AG09309 (cell line): ENCODE results near the gene NEDD9.

Experiments
- DNase-seq: peaks from one replicate; pipeline ENCODE4 v3.0.0-alpha.2; 2010; ENCODE audit warnings: low read depth
- H3K4me3 ChIP-seq: 2 replicates; pipeline ENCODE4 v1.5.1; 2011; ENCODE audit warnings: mild to moderate bottlenecking, low read depth, low read length, moderate library complexity; ENCODE audit not compliant: control insufficient read depth
- CTCF ChIP-seq: IDR thresholded peaks from 2 replicates; pipeline ENCODE4 v1.5.1; 2011; ENCODE audit warnings: mild to moderate bottlenecking, low read depth, low read length, inconsistent platforms; ENCODE audit not compliant: insufficient read depth, control insufficient read depth; ENCODE audit errors: missing control alignments

Gene NEDD9

GRCh38 chr6:11224252-11224965 lies 8.1 kb downstream of the NEDD9 start:
- H3K4me3 ChIP-seq = no peak overlapping the region
- DNase-seq = no peak
- no peak for TF ChIP-seq CTCF

- H3K4me3 ChIP-seq = no peak overlapping the region
- no peak for DNase-seq
- no peak for TF ChIP-seq CTCF
These were observed 9.1 kb downstream of the NEDD9 start for GRCh38 chr6:11223286-11223864.

- H3K4me3 ChIP-seq = no peak overlapping the region
- no peak for DNase-seq
- TF ChIP-seq CTCF = no peak
These were observed 9.8 kb downstream of the NEDD9 start for GRCh38 chr6:11222385-11223277.

GRCh38 chr6:11221623-11222384 lies 10.7 kb downstream of the NEDD9 start:
- no peak overlapping the region for H3K4me3 ChIP-seq
- DNase-seq = no peak
- TF ChIP-seq CTCF = no peak

GRCh38 chr6:11219400-11219834 lies 13.1 kb downstream of the NEDD9 start:
- DNase-seq = no peak
- H3K4me3 ChIP-seq = no peak overlapping the region
- no peak for TF ChIP-seq CTCF
